Thymus (tissue), 11 donors: ENCODE data around the gene OR2F1. TPM values are rescaled to one million over a fixed set of nuclear protein-coding genes. Genes with fewer than 3 reads are reported as not detected.

Source experiments
- DNase-seq, 9 donors: peaks; one replicate each; pipeline ENCODE4 v3.0.0-alpha.2; 2013; ENCODE audit warnings: low spot score in 9 of 9, low read depth in 6 of 9, missing footprints in 1 of 9
- H3K27ac ChIP-seq, 2 donors: one replicate each; pipeline ENCODE4 v1.5.1; 2013; ENCODE audit warnings: control low read depth in 1 of 2, low read depth in 1 of 2, low read length in 1 of 2, mild to moderate bottlenecking in 1 of 2, moderate library complexity in 1 of 2
- H3K27me3 ChIP-seq, 2 donors: one replicate each; pipeline ENCODE4 v1.5.1; 2013; ENCODE audit warnings: low read length in 1 of 2; ENCODE audit not compliant: control insufficient read depth in 2 of 2, insufficient read depth in 1 of 2
- H3K36me3 ChIP-seq, 2 donors: one replicate each; pipeline ENCODE4 v1.5.1; 2013; ENCODE audit warnings: low read length in 1 of 2, mild to moderate bottlenecking in 1 of 2, moderate library complexity in 1 of 2; ENCODE audit not compliant: control insufficient read depth in 2 of 2, insufficient read depth in 2 of 2
- H3K4me1 ChIP-seq, 2 donors: one replicate each; pipeline ENCODE4 v1.5.1; 2013; ENCODE audit warnings: low read length in 2 of 2; ENCODE audit not compliant: control insufficient read depth in 2 of 2, insufficient read depth in 2 of 2
- H3K4me3 ChIP-seq, 2 donors: one replicate each; pipeline ENCODE4 v1.5.1; 2013; ENCODE audit warnings: low read length in 2 of 2, control low read depth in 1 of 2, mild to moderate bottlenecking in 1 of 2
- H3K9me3 ChIP-seq, 2 donors: one replicate each; pipeline ENCODE4 v1.5.1; 2013; ENCODE audit warnings: low read length in 1 of 2, mild to moderate bottlenecking in 1 of 2; ENCODE audit not compliant: control insufficient read depth in 2 of 2, insufficient read depth in 1 of 2
- WGBS: extraction: QIAGEN DNeasy Blood & Tissue Kit; methylation state at CpG from one replicate; pipeline ENCODE4 v1.1.7; 2013; 5-methylcytosine and 5-hydroxymethylcytosine counted together
- polyA plus RNA-seq: library from polyadenylated mRNA; stranded (reverse); fragments of 200-250 nt; gene quantifications from one replicate; pipeline ENCODE4 v1.2.3, GENCODE V29; 2013
- total RNA-seq: library from RNA; stranded (reverse); fragments of 120-200 nt; gene quantifications from one replicate; pipeline ENCODE4 v1.2.4, GENCODE V29; 2013
- donor health status: healthy.

OR2F1 gene
- total and polyA plus RNA-seq, 2 donors, result not detected

GRCh38 chr7:144011458-144012230 lies 57.0 kb downstream of the OR2F1 start:
- no peaks in the 10 kb centered on the region for H3K27me3 ChIP-seq
- no peak overlapping the region for H3K4me3 ChIP-seq
- no peak for DNase-seq
- no peaks in the 10 kb centered on the region for H3K36me3 ChIP-seq
- 74% methylated on average over 5 of the region's 5 CpGs for WGBS
- H3K9me3 ChIP-seq, result peaks cover 0 to 4% of the 10 kb centered on the region in 2 donors
- no peaks in the 10 kb centered on the region for H3K4me1 ChIP-seq
- H3K27ac ChIP-seq, result no peak overlapping the region

Other genes starting within 250 kb of the OR2F1 start
- gene CTAGE6, start 197.1 kb upstream of the OR2F1 start, total RNA-seq, result 0.28 TPM
- gene CTAGE6, start 197.1 kb upstream of the OR2F1 start, polyA plus RNA-seq, result 0.27 TPM
- 18.2 TPM for gene TCAF1, start 52.7 kb upstream of the OR2F1 start, total RNA-seq
- gene TCAF1, start 52.7 kb upstream of the OR2F1 start, polyA plus RNA-seq, result 13.6 TPM
- gene OR2F2, start 19.6 kb upstream of the OR2F1 start, total RNA-seq, result not detected
- not detected for gene OR2F2, start 19.6 kb upstream of the OR2F1 start, polyA plus RNA-seq
- gene OR6B1, start 45.5 kb downstream of the OR2F1 start, total RNA-seq, result not detected
- not detected for gene OR6B1, start 45.5 kb downstream of the OR2F1 start, polyA plus RNA-seq
- gene OR2A5, start 94.1 kb downstream of the OR2F1 start, total RNA-seq, result not detected
- gene OR2A5, start 94.1 kb downstream of the OR2F1 start, polyA plus RNA-seq, result 0.02 TPM
- gene OR2A25, start 115.0 kb downstream of the OR2F1 start, total RNA-seq, result not detected
- 0.05 TPM for gene OR2A25, start 115.0 kb downstream of the OR2F1 start, polyA plus RNA-seq
- gene OR2A12, start 131.4 kb downstream of the OR2F1 start, total RNA-seq, result not detected
- gene OR2A12, start 131.4 kb downstream of the OR2F1 start, polyA plus RNA-seq, result not detected
- not detected for gene OR2A2, start 154.7 kb downstream of the OR2F1 start, total RNA-seq
- not detected for gene OR2A2, start 154.7 kb downstream of the OR2F1 start, polyA plus RNA-seq
- not detected for gene OR2A14, start 168.3 kb downstream of the OR2F1 start, total RNA-seq
- not detected for gene OR2A14, start 168.3 kb downstream of the OR2F1 start, polyA plus RNA-seq
- 0.28 TPM for gene CTAGE4, start 228.6 kb downstream of the OR2F1 start, total RNA-seq
- gene CTAGE4, start 228.6 kb downstream of the OR2F1 start, polyA plus RNA-seq, result 0.62 TPM
- gene ARHGEF35, start 241.0 kb downstream of the OR2F1 start, total RNA-seq, result 1.3 TPM
- 8.3 TPM for gene ARHGEF35, start 241.0 kb downstream of the OR2F1 start, polyA plus RNA-seq